NCI-H510A treated with DMSO at 0.1 percent for 48 hours (cell line): Measurements from ENCODE around the gene TNFRSF11A.

Source experiments
- DNase-seq: peaks from one replicate; lab custom pipeline; 2025; lab: John Stamatoyannopoulos, UW

TNFRSF11A gene

DNA sequence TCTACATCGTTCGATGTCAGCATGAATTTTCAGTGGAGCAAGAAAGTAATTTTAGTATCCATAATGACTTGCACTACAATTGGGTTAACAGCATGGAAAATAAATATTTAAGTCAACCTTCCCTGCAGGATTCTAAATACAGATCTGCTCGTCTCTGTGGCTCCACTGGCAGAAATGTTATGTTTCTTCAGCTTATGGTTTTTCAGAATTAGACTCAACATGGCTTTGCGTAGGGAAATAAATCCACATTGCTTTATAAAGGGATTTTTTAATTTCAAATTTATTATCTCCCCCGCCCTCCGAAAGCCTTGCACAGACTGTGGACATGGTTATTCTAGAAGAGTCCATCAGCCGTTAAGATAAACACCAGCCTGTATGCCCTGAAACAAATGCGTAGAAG lies 18.2 kb downstream of the TNFRSF11A start:
- DNase-seq, result no peak

GRCh38 chr18:62345909-62346308 lies 20.8 kb downstream of the TNFRSF11A start:
- no peak for DNase-seq

GRCh38 chr18:62346333-62347088 lies 21.4 kb downstream of the TNFRSF11A start:
- DNase-seq, result no peak

DNA sequence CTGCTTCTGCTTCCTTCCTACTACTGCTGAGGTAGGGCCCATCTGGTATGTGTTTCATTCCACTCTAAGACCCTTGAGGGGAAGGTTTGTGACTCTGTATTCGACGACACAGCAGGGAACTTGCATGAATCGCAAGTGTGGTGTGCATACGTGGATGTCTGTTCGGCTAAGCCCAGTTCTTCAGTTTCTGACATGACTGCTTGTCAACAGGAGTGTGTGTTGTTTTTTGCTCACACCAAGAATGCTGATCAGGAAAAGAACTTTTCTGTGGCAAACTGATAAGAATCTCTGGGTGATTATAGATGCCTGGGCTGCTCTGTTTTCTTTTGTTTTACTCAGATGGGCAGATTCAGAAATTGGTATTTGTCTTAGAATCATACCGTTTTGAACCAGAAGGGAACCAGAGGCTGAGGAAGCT lies 22.0 kb downstream of the TNFRSF11A start:
- DNase-seq, result no peak

DNA sequence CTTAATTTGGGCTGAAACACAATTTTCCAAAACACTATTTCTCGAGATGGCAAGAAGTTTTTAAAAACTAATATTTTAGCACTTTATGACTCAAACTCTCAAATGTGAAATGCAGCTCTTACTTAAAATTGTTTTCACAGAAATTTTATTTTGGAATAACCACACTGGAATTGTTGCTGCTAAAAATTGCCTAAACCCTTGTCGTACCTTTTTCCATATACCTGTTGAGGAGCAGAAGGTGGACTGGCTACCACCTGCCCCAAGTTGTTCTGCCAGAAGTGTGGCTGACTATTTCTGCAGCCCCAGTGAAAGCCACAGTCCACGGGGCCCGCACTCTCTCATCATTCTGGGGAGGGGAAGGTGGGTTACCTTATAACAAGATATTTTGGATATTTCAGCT lies 23.4 kb downstream of the TNFRSF11A start:
- no peak for DNase-seq

GRCh38 chr18:62353170-62353569 lies 28.1 kb downstream of the TNFRSF11A start:
- no peak for DNase-seq

DNA sequence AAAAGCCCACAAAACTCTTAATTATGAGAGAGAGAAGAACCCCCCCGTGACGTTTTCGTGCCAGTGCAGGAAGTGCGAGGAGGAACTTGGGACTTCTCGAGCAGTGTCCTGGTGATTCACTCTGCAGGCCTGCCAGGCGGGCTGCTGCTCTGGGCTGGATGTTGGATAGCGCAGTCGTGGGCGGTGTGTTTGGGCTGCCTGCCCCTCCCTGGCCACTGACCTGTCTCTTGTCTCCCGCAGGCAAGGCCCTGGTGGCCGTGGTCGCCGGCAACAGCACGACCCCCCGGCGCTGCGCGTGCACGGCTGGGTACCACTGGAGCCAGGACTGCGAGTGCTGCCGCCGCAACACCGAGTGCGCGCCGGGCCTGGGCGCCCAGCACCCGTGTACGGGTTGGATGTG lies 29.0 kb downstream of the TNFRSF11A start:
- no peak for DNase-seq

- DNase-seq, result no peak
These were observed 32.1 kb downstream of the TNFRSF11A start for GRCh38 chr18:62357079-62357719.

DNA sequence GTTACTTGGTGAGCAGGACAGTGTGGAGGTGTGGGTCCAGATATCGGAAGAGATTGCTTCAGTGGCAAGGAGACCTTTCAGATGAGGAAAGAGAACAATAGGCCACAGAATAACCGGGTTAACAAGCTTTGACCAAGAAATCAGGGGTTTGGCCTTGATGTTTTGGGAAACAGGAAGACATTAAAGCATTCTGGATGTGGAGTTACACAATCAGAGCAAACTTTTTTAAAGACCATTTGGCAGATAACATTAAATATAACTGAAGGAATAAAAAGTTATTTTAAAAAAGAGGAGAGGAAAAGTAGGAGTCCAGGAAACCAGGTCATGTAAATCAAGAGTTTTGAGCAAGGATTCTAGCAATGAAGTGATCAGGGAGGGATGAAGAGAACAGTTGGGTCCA lies 35.7 kb downstream of the TNFRSF11A start:
- DNase-seq, result no peak

DNA sequence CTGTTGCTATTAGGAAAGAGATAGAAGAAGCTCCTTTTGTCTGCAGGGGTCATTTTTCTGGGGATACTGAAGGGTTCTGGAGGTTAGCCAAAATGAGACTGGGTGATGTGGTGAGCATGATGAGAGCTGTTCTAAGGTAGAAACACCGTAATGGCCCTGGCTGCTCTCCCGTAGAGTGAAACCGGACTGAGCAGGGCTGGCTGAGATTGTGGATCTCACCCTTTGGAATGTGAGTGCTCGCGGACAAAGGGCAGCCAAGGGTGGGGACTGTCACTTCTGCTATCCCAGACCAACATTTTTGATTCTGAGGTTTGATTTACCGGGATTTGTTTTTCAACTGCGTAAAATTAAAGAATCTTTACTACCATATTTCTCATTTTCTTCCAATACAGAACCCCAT lies 36.2 kb downstream of the TNFRSF11A start:
- no peak for DNase-seq

GRCh38 chr18:62364558-62364957 lies 39.4 kb downstream of the TNFRSF11A start:
- DNase-seq, result no peak

DNA sequence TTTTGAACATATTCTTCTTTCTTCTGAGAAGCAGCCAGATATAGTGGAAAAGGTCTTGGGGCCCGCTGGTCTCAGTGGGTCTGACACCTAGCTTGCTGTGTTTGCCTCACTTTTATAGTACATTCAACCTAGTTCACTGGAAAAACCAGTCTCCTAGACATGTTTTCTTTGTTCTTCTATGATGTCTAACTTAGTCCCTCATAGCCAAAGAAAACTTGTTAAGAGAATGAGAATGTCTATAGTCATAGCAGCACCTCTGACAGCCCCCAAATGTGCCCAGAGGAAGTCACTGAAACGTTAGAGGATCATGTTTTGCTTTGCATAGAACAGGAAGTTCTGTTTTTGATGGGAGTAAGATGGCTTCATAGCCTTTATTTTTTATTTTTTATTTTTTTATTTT lies 40.3 kb downstream of the TNFRSF11A start:
- no peak for DNase-seq

GRCh38 chr18:62366992-62367391 lies 41.9 kb downstream of the TNFRSF11A start:
- DNase-seq, result no peak

DNA sequence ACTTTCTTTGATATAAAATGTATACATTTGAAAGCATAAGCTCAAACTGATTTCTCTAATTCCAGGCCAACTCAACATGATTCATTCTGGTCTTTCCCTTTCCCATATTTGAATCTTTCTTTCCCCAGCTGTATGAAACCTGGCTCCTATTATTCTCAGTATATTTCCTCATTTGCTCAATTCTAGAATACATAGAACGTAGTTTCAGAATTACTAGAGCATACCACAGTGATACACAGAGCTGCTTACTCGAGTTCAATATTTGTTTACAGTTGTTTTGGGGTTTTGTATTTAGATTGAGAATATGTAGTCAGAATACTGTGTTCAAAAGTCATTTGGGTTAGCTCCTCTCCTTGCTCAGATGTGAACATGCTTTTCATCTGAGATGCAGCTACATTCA lies 43.0 kb downstream of the TNFRSF11A start:
- no peak for DNase-seq

DNA sequence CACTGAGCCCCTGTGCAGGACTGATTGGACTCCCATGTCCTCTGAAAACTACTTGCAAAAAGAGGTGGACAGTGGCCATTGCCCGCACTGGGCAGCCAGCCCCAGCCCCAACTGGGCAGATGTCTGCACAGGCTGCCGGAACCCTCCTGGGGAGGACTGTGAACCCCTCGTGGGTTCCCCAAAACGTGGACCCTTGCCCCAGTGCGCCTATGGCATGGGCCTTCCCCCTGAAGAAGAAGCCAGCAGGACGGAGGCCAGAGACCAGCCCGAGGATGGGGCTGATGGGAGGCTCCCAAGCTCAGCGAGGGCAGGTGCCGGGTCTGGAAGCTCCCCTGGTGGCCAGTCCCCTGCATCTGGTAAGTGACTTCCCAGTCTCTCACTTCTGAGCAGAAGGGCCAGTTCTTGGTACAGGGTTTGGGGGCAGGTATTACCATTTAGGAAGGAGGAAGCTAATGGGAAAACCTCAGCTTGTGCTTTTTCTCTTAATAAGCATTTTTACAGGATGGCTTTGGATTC lies 44.1 kb downstream of the TNFRSF11A start:
- no peak for DNase-seq

GRCh38 chr18:62370366-62370765 lies 45.3 kb downstream of the TNFRSF11A start:
- DNase-seq, result no peak

GRCh38 chr18:62371436-62371835 lies 46.3 kb downstream of the TNFRSF11A start:
- DNase-seq, result no peak

DNA sequence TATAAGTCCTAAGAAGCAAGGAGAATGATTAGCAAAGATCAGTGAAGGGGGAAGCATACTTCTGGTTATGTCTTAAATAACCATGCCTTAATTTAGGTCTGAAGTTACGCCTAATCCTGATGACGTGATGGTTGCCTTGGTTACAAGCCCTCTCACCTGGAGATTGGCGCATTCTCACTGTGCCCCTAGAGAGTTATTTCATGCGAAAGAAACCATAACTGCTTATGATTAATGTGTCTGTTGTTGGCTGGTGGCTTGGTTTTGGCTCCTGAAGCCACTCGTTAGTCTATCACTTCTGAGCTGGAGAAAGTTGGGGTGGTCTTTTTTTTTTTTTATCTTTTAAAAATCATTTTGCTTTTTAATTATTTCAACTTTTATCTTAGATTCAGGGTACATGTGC lies 47.0 kb downstream of the TNFRSF11A start:
- DNase-seq, result peak; percentile 22

DNA sequence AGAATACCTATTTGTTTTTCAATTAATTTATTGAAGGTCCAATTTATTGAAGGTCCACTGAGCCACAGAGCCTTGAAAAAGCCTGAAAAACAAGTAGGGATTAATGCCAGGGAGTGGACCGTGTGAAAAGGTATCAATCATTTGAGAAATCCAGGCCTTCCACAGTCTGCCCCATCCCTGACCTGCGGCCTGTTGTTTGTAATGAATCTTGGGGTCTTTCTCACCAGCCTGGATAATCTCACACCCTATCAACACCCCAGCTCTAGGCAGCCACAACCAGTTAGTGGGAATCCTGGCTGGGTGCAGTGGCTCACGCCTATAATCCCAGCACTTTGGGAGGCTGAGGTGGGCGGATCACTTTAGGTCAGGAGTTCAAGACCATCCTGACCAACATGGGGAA lies 47.8 kb downstream of the TNFRSF11A start:
- DNase-seq, result no peak

GRCh38 chr18:62374410-62374965 lies 49.4 kb downstream of the TNFRSF11A start:
- DNase-seq, result no peak

DNA sequence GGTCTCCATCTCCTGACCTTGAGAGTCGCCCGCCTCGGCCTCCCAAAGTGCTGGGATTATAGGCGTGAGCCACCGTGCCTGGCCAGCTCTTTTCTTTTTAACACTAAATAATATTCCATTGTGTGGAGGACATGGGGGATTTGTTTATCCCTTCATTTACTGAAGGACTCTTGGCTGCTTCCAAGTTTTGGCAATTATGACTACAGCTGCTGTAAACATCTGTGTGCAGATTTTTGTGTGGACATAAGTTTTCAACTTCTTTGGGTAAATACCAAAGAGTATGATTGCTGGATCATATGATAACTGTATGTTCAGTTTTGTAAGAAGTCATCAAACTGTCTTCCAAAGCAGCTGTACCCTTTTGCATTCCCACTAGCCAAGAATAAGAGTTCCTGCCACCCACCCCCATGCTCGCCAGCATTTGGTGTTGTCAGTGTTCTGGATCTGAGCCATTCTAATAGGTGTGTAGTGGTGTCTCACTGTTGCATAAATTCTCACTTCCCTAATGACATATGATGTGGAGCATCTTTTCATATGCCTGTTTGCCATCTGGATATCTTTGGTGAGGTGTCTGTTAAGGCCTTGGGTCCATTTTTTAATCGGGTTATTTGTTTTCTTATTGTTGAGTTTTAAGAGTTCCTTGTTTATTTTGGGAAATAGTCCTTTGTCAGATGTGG lies 52.2 kb downstream of the TNFRSF11A start:
- DNase-seq, result no peak

DNA sequence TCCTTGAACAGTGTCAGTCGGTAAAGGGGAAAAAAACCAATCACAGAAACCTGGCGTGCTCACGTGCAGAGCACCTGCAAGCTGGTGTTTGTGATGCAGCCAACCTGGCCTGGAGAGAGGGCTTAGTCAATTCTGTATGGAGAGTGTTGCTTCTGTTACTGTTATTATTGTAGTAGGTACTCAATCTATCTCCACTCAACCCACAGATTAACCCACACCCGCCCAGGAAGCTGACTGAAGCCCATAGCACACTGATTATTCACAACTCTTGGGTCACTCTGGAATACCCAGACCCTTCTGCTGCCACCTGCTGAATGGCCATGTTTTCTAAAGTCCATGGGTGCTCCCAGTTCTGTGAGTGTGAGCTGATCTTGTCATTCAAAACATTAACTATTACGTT lies 53.9 kb downstream of the TNFRSF11A start:
- no peak for DNase-seq

DNA sequence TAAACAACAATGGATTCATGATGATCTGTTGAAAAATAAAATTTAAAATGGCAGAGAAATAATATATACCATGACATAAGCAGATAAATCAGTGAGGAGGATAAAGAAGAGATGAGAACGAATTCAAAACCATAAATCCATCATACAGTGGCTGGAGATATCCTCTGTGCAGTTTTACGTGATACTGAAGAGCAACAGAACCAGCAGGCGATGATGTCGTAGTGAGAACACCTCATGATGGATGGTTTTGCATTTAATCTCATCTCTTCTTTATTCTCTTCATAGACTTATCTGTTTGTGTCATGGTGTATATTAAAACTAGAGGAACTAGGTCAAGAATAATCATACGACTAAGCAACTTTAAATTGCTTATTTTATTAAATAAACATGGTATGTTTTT lies 56.3 kb downstream of the TNFRSF11A start:
- DNase-seq, result no peak
